Panc1 (cell line): ENCODE results near the gene TNRC6B. TPM values are rescaled to one million over a fixed set of nuclear protein-coding genes. Genes with fewer than 3 reads are reported as not detected.

Source experiments
- ATAC-seq: fragments of 200-7000 bp; cut with Tn5 transposase; 2 replicates; pipeline ENCODE4 v1.9.1; 2020; ENCODE audit warnings: mild to moderate bottlenecking, moderate library complexity
- BruUV-seq: library from RNA; stranded (reverse); fragments of 400-500 nt; replicated peaks from 2 replicates; lab custom pipeline; 2021; lab: Mats Ljungman, UMichigan
- CTCF ChIA-PET: fragments of 300-600 bp; sonication (Branson Sonifier 250); formaldehyde crosslinking; loops from one replicate; lab custom pipeline; 2022; ENCODE audit warnings: antibody characterized with exemption; lab: Charles Lee
- POLR2A ChIA-PET: fragments of 300-600 bp; sonication (Branson Sonifier 250); formaldehyde crosslinking; loops from one replicate; lab custom pipeline; 2022; ENCODE audit warnings: antibody characterized with exemption; lab: Charles Lee
- DNase-seq: peaks from one replicate; pipeline ENCODE4 v3.0.0-alpha.2; 2010; ENCODE audit warnings: low read depth, low spot score
- H3K27ac ChIP-seq: 2 replicates; pipeline ENCODE4 v1.5.1; 2011; ENCODE audit warnings: mild to moderate bottlenecking, low read length, inconsistent platforms
- H3K27me3 ChIP-seq: fragments of 200-500 bp; sonication (Bioruptor generic); 2 replicates; pipeline ENCODE4 v1.6.0; 2014; ENCODE audit warnings: low read length, inconsistent platforms; ENCODE audit not compliant: control insufficient read depth, insufficient read depth
- H3K36me3 ChIP-seq: fragments of 200-500 bp; sonication (Bioruptor generic); 2 replicates; pipeline ENCODE4 v1.5.1; 2014; ENCODE audit warnings: inconsistent platforms, mild to moderate bottlenecking, low read length, moderate library complexity; ENCODE audit not compliant: control insufficient read depth, insufficient read depth
- H3K4me1 ChIP-seq: 2 replicates; pipeline ENCODE4 v1.5.1; 2011; ENCODE audit warnings: inconsistent platforms, mild to moderate bottlenecking, low read length, moderate library complexity; ENCODE audit not compliant: control insufficient read depth, insufficient read depth
- H3K4me3 ChIP-seq, 2 experiments: 2 replicates each; pipeline ENCODE4 v1.5.1; 2011 to 2012; ENCODE audit warnings: low read depth in 2 of 2, low read length in 2 of 2, mild to moderate bottlenecking in 2 of 2, inconsistent platforms in 1 of 2, moderate library complexity in 1 of 2
- H3K9me3 ChIP-seq: fragments of 200-500 bp; sonication (Bioruptor generic); 2 replicates; pipeline ENCODE4 v1.5.1; 2014; ENCODE audit warnings: low read depth, mild to moderate bottlenecking, inconsistent platforms, low read length, moderate library complexity; ENCODE audit not compliant: control insufficient read depth, insufficient read depth
- CTCF ChIP-seq: fragments of 450-650 bp; IDR thresholded peaks from 2 replicates; pipeline ENCODE4 v1.5.1; 2017; ENCODE audit warnings: mild to moderate bottlenecking
- POLR2AphosphoS5 ChIP-seq: IDR thresholded peaks from 2 replicates; pipeline ENCODE4 v1.6.1; 2012; ENCODE audit warnings: mild to moderate bottlenecking, low read depth, low read length, moderate library complexity
- REST ChIP-seq, 2 experiments: IDR thresholded peaks; 2 replicates each; pipeline ENCODE4 v1.6.1; 2011 to 2012; ENCODE audit warnings: low read depth in 2 of 2, control low read depth in 1 of 2, low read length in 1 of 2, mild to moderate bottlenecking in 1 of 2, moderate library complexity in 1 of 2; ENCODE audit not compliant: insufficient read depth in 1 of 2
- SIN3A ChIP-seq: IDR thresholded peaks from 2 replicates; pipeline ENCODE4 v1.6.1; 2012; ENCODE audit warnings: low read depth, mild to moderate bottlenecking, low read length, moderate library complexity, borderline replicate concordance; ENCODE audit not compliant: insufficient read depth
- TCF7L2 ChIP-seq: IDR thresholded peaks from 2 replicates; pipeline ENCODE4 v1.6.1; 2011; ENCODE audit warnings: mild to moderate bottlenecking, low read depth, low read length, inconsistent platforms
- in situ Hi-C: cut with HindIII; loops from 2 replicates; pipeline ENCODE4 v1.10.0; 2016; ENCODE audit warnings: low sequenced_read_pairs, low pct_unique_long_range_greater_than_20kb
- intact Hi-C: fragments of 100-400 bp; cut with micrococcal nuclease; formaldehyde crosslinking; loops from one replicate; pipeline ENCODE4 v1.10.0; 2022; ENCODE audit not compliant: unreplicated experiment
- total RNA-seq: library from RNA; stranded (reverse); gene quantifications from one replicate; pipeline ENCODE4 v1.2.1, GENCODE V29; 2021; ENCODE audit not compliant: unreplicated experiment

The TNRC6B gene
- total RNA-seq, 1 experiment from 2014 or later: 30.7 TPM

GRCh38 chr22:40206561-40206960, 28.8 kb downstream of the TNRC6B start:
- no peaks in the 10 kb centered on the region for H3K9me3 ChIP-seq
- CTCF ChIA-PET: no interaction called here
- no peak for TF ChIP-seq SIN3A
- TF ChIP-seq POLR2AphosphoS5: no peak
- no peak for TF ChIP-seq REST (IDR thresholded peaks at IDR 0.05; ENCODE audit: insufficient read depth in 1 of 2, low read depth in 2 of 2, low read length in 1 of 2)
- no peak for TF ChIP-seq CTCF
- TF ChIP-seq TCF7L2: no peak

GRCh38 chr22:40210818-40211217, 33.1 kb downstream of the TNRC6B start:
- Histone ChIP-seq H3K27me3 (no peaks in the 10 kb centered on the region), H3K36me3 (no peaks in the 10 kb centered on the region), H3K9me3 (no peaks in the 10 kb centered on the region), H3K4me1 (no peaks in the 10 kb centered on the region), H3K4me3 (no peak overlapping the region), H3K27ac (no peak overlapping the region)
- CTCF ChIA-PET: no interaction called here
- TF ChIP-seq CTCF: no peak
- no peak for TF ChIP-seq REST (IDR thresholded peaks at IDR 0.05; ENCODE audit: insufficient read depth in 1 of 2, low read depth in 2 of 2, low read length in 1 of 2)
- TF ChIP-seq POLR2AphosphoS5: no peak
- no peak for TF ChIP-seq SIN3A
- TF ChIP-seq TCF7L2: no peak
- in situ Hi-C loops: no loop called here
- POLR2A ChIA-PET: no interaction called here
- no peak for DNase-seq
- intact Hi-C loops: no loop called here
- BruUV-seq: no TSS peak
- no peak for ATAC-seq

More at GRCh38 chr22:40206561-40206960, 28.8 kb downstream of the TNRC6B start:
- H3K27ac ChIP-seq: no peak overlapping the region
- no peaks in the 10 kb centered on the region for H3K4me1 ChIP-seq
- intact Hi-C loops: no loop called here
- H3K4me3 ChIP-seq: no peak overlapping the region
- no peak for DNase-seq
- no peak for ATAC-seq
- no TSS peak for BruUV-seq
- POLR2A ChIA-PET: no interaction called here
- no peaks in the 10 kb centered on the region for H3K27me3 ChIP-seq
- in situ Hi-C loops: no loop called here
- H3K36me3 ChIP-seq: no peaks in the 10 kb centered on the region; the same call in 1 of the 2 replicates
